LNCaP clone FGC (cell line): ENCODE data around the gene BCAR3.
A peak's percentile ranks its signal among the peaks of the same experiment; 100 is the strongest.
"Not testable (repeated sequence)": the region's sequence is repeated elsewhere in the genome, so short reads cannot be mapped to it uniquely, and the experiment has no call there.

Experiments used
- DNase-seq: peaks from one replicate; pipeline ENCODE4 v3.0.0-alpha.2; 2011; ENCODE audit warnings: low read depth
- H3K4me3 ChIP-seq: 2 replicates; pipeline ENCODE4 v1.5.1; 2011; ENCODE audit warnings: mild to moderate bottlenecking, low read depth, low read length, control low read depth
- TF ChIP-seq, protein P1 (sequence below): IDR thresholded peaks from 2 replicates; pipeline ENCODE4 v1.5.1; 2012; ENCODE audit warnings: mild to moderate bottlenecking; ENCODE audit not compliant: control insufficient read depth, insufficient read depth; ENCODE audit errors: extremely low read depth

The BCAR3 gene

DNA sequence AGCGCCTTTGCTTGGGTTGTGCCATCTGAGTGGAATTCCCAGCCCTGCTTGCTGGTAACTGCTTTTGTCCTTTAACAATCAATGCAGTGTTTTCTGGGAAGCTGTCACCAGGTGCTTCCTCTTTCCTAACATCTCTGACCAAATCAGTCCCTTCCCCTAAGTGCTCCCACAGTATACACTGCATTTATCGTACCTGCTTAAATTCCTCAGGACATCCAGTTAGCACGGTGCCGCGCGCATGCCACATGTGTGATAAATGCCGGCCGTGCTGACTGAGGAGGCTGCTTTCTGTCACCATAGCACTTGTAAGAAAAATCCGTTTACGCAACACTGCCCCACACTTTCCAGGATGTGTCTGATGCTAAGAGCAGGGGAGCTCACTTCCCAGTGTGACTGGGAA lies 115.4 kb downstream of the BCAR3 start:
- H3K4me3 ChIP-seq, result no peak overlapping the region
- no peak for DNase-seq
- TF ChIP-seq, protein P1, sequence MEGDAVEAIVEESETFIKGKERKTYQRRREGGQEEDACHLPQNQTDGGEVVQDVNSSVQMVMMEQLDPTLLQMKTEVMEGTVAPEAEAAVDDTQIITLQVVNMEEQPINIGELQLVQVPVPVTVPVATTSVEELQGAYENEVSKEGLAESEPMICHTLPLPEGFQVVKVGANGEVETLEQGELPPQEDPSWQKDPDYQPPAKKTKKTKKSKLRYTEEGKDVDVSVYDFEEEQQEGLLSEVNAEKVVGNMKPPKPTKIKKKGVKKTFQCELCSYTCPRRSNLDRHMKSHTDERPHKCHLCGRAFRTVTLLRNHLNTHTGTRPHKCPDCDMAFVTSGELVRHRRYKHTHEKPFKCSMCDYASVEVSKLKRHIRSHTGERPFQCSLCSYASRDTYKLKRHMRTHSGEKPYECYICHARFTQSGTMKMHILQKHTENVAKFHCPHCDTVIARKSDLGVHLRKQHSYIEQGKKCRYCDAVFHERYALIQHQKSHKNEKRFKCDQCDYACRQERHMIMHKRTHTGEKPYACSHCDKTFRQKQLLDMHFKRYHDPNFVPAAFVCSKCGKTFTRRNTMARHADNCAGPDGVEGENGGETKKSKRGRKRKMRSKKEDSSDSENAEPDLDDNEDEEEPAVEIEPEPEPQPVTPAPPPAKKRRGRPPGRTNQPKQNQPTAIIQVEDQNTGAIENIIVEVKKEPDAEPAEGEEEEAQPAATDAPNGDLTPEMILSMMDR, result no peak

DNA sequence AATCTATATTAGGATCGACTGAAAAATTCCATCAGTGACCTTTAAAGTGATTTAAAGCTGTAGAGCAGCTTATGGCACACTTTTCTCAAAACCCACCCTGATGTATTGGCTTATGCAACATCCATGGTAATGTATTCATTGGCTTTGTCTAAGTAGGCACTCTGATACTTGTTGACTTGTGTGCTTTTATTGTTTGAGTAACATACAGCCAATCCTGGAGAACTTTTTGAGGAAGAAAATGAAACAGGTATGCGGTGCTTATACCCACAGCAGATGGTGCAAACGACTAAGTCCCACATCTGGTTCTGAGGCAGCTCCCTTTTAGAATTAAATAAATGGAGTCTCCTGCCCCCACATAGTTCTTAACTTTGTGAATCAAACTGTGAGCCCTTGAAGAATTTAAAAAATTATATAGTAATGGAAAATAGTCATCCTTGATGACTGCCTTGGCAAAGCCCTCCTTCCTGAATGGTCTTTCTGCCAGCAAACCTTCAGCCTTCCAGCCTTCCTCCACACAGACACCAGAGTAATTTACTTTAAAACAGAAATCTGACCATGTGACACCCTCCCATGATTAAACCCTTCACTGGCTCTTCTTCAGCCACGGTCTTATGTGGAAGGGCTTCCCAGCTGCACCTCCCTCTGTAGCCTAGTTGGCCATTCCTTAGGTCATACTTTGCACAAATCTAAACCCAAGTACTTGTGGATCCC lies 116.0 kb downstream of the BCAR3 start:
- TF ChIP-seq, protein P1, result no peak
- no peak for DNase-seq
- H3K4me3 ChIP-seq, result no peak overlapping the region

DNA sequence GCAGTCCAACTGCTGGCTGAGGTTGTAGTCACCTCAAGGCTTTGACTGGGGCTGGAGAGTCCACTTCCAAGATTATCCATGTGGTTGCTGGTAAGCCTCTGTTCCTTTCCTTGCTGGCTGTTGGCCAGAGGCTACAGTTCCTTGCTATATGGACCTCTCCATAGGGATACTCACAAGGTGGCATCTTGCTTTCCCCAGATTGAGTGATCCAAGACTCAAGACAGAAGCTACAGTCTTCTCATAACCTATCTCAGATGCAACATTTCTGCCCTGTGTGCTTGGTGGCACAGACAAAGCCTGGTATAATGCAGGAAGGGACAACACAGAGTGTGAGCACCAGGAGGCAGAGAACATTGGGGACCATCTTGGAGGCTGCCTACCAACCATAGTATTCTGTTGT lies 121.9 kb downstream of the BCAR3 start:
- no peak overlapping the region for H3K4me3 ChIP-seq
- no peak for DNase-seq
- TF ChIP-seq, protein P1, result no peak

DNA sequence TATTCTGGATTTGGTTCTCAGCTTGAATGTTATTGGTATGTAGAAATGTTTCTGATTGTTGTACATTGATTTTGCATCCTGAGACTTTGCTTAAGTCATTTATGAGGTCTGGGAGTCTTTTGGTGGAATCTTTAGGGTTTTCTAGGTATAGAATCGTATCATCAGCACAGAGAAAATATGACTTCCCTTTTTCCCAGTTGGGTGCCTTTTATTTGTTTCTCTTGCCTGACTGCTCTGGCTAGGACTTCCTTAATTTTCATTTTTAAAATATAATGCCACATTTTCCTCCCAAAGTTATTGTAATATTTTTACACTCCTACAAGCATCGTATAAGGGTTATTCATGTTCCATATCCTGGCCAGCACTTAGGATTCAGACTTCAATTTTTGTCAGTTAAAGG lies 122.6 kb downstream of the BCAR3 start:
- no peak for DNase-seq
- TF ChIP-seq, protein P1, result no peak
- H3K4me3 ChIP-seq, result no peak overlapping the region

DNA sequence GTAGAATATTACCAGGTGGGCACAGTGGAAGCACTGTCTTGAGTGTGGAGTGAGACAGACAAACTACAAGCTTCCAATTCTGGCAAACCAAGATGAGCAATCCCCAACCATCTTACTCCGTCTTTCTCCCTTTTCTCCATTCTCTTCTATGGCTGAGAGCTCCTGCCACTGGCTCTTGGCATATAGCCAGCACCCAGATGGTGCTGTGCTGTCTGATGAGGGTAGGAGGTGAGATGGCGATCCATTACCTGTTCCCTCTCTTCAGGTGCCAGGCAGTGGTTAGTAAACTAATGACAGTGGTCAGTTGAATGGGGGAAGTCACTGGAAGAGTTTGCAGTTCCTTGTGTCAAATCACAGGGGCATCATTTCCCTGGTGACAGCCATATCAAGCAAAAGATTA lies 125.3 kb downstream of the BCAR3 start:
- DNase-seq, result no peak
- no peak overlapping the region for H3K4me3 ChIP-seq
- TF ChIP-seq, protein P1, result no peak

DNA sequence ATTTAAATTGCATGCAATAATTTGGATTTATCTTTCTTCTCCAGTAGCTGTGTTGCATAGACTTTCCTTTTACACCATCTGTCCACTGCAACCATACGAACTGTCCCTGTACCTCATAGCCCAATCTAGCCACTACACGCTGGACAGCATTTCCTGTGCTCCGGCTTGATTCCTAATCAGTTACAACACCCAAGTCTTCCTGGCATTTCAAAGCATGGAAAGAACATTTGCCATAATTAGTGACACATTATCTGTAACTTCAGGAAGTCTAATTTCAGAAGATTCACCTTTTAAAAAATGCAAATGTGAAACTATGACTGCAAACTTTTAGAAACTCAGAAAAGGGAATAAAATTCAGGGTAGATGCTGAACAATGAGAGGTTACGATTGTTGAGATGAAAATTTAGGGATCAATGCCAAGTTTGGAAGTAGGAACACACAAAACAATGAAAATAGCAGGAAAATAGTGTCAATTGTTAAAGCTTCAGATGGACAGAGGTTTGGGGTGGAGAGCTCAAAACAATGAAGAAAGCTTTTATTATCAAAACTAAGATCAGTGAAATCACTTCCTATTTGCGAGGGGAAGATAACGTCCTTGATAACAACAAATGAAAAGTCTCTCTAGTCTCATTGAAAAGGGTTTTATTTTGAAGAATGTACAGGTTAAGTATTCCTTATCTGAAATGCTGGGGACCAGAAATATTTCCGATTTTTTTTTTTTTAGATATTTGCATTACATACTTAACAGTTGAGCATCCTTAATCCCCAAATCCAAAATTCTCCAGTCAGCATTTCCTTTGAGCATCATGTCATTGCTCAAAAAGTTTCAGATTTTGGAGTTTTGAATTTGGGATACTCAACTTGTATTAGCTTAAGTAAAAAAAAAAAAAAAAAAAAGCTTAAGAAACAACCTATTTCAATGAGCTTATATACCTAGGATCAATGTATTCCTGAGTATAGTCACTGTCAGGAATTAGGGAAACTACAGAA lies 126.5 kb downstream of the BCAR3 start:
- TF ChIP-seq, protein P1, result no peak
- no peak for DNase-seq
- no peak overlapping the region for H3K4me3 ChIP-seq

DNA sequence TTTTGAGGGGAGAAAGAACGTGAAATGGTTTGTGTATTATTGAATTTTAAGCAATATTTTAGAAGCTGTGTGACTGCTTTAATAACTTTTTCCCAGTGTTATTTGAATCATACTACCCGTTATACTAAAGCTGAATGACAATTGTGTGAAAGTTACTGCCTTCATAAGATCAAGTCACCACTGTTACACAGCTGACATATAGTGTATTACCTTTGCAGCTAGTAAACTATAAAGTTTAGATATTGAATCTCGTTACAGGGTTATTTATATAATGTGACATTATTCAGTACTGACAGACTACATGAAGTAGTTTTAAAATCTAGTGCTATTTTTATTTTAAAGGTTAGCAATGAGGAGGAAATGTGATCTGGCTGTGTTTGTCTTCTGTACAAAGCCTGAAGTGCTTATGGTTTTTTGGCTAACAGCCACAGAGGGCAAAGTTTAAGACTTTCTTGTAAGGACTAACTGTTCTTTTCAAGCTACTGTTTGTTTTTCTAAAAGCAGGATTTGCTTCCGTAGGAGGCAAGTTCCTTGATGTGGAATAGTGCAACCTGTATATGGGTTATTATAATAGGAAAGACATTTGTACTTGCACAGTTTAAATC lies 127.6 kb downstream of the BCAR3 start:
- DNase-seq, result peak; percentile 97
- not testable (repeated sequence) for H3K4me3 ChIP-seq
